ENCODE data around the gene ASXL1.
A peak's percentile ranks its signal among the peaks of the same experiment; 100 is the strongest.

ASXL1 gene

DNA sequence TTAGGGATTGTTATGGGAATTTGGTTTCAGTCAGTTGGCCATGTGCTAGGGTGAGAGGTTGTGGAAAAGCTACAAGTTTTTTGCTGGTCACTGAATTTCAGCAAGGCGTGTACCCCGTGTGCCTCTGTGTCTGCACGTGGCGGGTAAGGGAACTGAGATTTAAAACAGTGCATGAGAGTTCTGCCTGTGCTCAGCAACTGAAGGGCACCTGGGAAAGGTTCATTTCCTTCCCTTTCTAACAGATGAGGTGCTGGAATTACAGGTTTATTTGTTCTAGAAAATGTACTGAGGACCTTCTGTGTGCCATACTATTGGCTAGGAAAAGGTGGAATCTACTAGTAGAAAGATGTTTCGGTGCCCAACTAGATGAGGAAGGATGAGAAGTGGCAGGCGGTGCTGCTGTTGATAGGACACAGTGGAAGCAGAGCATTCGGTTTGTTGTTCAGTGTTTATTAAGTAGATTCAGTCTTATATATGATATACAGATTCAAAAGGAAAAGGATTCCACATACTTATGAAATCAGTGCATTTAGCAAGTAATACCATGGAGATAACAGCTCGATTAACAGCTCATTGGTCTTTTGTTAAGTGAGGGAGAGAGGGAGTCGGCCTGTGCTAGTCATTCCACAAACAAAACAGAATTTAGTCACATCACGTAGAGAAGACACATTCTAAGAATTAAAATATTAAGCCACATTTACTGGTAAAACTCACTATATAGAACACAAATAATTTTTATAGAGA, 84.7 kb downstream of the ASXL1 start:
- no peak for DNase-seq

DNA sequence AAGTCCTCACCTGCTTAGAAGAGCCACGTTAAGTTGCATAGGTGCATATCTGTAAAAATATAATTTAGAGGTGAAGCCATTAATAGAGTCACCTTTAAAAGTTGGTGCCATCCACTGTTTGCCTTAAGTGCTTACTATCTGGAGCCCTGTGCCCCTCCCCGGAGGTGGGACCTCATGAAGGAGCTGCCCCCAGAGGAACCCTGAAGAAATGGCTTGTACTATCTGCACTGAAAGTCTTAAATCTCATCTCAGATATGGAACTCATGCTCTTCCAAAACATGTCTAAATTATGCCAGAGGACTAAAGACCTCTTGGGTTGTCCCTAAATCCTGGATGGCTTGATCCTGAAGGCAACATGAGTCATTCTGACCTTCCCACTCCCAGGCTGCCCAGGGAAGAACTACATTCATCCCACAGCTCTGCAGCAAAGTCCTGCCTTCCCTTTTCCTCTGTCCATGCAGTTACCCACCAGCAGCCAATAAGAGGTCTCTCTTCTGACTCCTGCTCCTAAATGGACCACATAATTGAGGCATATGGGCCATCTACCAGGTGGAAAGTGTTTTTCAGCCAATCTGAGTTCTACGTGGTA, 85.3 kb downstream of the ASXL1 start:
- DNase-seq: no peak

DNA sequence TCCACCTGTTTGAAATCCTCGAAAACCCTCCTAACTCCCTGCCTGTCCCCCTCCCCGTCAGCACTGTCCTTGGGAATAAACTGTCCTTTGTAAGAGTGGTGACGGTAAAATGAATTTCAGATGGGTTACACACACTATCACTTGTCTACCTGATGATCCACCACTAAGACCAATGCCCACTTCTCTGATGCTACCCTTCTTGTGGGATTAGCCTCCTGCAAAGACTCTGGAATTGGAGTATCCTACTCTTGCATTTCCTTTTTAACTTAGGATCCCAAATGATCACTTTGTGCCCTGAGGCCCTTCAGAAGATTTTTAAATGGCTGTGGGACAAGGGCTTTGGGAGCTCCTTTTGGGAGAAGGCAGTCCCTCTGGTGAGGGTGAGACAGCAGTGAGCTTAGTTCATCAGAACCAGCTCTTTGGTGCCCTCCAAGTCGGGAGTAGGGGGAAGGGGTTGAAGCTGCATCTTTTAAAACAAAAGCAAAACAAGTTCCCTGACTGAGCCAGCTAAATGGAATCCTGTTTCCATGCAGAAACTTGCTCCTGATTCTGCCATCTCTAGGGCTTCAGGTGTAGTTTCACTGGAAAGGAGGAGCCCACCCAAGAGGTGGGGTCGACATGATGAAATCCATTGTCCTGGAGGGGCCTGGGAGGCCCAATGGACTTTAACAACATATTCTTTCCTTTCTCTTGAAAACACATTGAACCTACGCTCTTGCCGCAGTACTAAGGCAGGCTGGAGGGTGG, 86.5 kb downstream of the ASXL1 start:
- DNase-seq: no peak

DNA sequence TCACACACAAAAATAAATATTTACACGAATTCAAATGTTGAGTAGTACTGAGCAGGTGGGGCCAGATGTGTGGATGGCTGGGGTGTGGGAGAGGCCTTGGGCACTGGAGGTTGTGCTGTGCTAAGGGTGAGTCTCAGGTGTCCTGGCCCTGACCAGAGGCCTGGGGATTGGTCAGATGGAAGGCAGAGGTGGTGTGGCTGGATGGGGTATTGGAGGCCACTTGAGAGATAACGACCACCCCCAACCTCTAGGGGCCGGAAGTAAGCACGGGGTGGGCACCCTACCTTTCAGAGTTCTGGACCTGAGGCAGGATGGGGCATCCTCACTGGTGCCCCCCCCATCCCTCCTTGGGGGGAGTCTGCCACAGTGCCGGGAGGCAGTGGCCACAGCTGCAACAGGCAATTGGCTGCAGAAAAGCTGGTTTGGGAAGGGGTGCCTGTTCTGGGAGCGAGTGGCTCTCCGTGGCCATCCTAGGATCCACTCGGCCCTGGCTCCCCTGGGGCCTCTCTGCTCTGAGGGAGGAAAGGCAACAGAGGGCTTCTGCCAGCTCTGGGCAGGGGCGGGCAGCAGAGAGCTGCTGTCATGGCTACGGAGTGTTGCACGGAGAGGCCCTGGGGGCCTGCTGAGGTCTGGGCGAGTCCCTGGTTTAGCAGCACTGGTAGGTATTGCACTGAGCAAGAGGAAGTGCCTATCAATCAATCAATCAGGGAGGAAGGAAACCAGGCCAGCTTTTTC, 87.6 kb downstream of the ASXL1 start:
- DNase-seq: no peak

DNA sequence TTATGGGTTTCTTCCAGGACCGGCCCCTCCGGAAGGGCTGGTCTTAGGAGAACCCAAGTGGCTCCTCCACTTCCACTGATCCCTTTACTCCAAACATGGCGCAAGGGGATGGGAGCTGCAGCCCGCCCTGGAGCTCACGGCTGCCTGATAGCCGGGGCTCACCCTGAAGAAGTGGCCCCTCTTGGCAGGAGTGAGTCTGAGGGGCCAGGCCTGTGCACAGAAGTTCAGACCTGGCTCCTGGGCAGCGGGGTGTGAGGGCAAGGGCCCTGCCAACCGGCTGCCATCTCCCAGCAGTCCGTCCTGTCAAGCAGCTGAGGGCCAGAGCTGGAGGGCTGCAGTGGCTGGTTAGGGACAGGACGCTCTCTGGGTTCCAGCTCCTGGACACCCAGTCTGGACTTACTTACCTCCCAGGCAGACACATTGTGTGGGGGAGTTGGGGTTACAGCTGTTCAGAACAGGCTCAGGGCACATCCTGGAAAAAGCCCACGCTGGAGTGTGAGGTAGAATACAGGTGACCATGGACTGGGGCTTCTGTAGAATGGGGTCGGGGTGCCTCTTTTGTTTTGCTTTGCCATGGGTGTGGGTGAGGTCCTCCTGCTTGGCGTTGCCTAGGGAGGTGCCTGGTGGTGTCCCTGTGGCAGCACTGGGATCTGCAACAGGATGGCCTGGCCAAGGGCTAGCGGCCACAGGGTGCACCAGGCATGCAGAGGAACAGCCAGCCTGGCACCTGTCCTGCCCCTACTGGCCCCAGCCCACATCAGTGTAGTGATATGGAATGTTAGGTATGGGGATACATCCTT, 88.4 kb downstream of the ASXL1 start:
- no peak for DNase-seq

DNA sequence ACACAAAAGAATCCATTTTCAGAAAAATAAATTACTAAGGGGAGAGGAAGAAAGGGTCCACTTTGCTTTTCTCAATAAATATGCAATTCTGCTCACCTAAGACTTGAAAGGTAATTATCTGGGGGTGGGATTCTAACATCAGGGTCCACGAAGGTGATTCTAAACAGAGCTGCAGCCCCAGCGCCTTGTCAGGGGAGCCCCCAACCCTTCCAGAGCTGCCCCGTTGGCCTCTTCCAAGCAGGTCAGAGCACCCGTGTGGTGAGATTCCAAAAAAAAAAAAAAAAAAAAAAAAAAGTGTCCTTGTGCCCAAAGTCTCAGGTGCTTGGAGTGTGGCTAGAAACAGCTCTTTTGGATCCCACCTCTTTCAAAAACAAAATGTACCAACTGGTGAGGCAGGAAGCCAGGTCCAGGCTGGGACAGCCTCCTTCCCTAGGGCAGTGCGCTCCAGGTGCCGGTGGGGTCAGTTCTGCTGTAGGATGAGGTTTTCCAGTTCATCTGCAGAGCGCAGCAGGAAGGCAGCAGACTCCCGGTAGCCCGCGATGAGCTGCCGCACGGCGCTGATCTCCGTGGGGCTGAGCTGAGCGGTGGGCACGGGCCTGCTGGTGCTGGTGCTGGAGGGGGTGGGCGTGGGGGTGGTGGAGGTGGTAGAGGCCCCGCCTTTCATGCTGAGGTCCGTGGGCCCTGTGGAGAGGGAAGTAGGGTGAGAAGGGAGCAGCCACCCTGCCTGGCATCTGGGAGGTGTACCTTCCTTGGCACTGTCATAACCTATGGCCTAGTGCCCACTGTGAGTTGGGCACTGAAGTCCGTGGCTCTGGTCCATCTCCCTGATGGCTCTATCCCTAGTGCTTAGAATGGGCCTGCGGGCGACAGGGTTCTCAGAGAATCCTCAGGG, 89.3 kb downstream of the ASXL1 start:
- no peak for DNase-seq

DNA sequence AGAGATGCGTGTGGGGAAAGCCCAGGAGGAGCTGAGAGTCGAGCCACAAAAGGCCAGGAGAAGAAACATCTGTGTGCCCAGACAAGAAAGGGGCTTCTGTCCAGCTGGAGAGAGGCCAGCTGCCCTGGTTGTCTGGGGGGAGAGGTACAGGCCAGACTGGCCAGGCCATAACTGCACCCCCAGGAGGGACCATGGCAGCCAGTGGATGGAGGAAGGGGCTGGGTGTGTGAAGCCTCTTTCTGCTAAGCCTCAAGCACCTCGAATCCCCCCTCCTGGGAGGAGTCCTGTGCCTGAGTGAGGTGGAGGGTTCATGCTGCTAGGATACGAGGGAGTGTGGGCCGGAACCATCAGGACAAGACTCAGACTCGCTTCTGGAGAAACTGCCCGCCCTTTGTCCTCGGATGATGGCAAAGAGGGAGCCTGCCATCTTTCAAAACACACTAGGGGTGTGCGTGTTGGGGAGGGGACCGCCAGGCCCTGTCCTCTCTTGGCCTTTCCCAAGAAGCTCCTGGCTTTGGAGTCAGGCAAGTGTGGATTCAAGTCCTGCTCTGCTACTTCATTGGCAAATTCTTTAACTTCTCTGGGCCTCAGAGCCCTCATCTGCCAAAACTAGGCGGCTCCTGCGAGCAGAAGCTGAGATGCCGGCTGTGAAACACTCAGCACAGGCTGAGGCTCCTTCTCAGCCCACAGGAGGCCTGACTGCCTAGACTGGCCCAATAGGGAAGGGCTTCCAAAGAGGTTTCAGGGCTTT, 90.3 kb downstream of the ASXL1 start:
- no peak for DNase-seq

DNA sequence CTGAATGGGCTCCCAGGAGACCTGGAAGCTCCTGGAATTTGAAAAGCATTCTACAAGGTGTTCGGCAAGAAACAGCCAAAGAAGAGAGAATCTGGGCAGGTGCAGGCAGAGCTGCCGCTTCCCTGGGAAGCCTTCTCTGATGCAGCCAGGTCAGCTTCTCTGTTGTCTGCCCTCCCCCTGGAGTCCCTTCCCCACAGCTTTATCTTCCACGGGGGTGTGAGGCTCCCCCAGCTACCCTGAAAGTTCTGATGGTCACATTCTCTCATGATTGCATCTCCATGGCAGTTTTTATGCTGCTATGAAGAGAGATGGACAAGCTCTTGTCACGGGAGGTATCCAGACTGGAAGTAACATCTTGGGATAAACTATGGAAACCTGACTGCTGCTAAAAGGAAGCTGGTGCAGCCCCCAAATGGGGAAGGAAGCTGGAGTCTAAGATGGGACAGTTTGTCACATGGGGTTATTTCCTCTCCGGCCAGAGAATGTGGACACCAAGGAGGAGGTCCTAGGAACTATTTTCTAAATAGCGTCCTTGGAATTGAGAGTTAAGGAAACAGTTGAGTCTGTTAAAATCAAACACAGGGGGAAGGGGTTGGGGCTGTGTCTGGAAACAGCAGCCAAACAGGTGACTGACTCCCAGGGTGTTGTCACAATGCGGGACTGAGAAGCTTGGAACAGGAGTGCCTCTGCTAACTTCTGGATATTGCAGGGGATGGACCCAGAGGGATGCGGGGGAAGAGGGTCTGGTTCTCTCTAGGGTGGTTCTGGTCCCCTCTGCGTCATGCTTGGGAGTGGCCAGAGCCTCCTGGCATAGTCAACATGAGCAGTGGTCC, 91.1 kb downstream of the ASXL1 start:
- peak; percentile 55 to 81 (median 74) for DNase-seq

DNA sequence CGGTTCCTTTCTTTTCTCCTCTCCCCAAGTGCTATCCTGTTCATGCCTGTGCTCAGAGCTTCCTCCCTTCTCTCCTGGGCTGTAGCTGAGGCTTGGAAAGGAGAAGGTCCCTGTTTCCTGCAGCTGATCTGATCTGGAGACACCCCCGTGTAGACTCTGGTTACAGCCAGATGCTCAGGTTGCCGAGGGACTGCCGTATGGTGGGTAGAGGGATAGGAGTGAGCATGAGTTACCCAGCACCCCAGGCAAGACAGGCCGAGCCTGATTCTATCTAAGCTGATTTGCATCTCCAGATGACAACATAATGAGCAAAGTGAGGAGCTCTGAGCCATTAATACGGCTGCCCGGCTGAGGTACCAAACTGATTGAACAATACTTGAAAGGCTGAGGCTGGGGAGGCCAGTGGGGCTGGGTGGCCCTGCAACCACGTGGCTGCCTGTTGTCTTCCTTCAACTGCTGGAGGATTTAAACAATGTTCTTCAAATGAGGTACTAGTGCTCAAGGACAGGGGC, 91.8 kb downstream of the ASXL1 start:
- peak in 3 of 4 experiments; percentile 17 to 38 (median 34) for DNase-seq

DNA sequence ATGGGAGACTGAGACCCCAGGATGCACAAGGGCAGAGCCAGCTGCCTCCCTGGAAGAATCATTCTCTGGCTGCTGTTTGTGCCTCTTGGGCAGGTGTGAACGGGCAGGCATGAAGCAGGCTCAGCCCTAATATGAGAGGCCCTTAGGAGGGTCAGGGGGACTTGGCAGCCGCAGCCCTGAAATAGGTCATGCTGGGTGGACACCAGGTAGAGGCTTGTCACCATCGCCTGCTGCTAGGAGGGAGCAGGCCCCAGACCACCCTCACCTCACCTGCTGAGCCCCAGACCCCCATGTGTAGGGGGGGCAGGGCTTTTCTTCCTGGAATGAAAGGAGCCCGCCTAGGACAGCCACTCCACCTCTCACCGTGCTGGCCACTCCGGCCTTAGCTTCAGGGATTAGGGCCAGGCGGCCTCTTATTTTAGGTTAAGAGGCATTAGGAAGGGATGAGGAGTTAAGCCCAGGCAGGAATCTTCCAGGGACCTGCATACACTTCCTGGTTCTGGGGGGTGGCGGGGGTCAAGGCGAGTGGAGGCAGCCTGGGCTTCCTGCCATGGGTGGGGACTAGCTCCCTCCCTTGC, 92.4 kb downstream of the ASXL1 start:
- no peak for DNase-seq

DNA sequence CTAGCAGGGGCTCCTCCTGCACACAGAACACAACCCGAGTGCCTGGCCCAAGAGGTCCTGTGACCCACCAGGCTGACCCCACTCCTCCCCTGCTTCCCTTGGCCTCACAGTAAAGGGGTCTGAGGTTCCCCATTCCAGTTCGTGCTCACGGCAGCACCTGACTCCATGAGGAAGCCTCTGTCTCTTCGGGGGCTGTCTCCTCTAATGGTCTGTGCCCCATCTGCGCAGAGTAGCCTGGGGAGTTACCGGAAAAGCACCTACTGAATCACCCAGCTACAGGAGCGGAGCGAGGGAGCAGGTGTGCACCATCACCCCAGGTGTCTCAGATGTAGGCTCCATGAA, 93.2 kb downstream of the ASXL1 start:
- no peak for DNase-seq

DNA sequence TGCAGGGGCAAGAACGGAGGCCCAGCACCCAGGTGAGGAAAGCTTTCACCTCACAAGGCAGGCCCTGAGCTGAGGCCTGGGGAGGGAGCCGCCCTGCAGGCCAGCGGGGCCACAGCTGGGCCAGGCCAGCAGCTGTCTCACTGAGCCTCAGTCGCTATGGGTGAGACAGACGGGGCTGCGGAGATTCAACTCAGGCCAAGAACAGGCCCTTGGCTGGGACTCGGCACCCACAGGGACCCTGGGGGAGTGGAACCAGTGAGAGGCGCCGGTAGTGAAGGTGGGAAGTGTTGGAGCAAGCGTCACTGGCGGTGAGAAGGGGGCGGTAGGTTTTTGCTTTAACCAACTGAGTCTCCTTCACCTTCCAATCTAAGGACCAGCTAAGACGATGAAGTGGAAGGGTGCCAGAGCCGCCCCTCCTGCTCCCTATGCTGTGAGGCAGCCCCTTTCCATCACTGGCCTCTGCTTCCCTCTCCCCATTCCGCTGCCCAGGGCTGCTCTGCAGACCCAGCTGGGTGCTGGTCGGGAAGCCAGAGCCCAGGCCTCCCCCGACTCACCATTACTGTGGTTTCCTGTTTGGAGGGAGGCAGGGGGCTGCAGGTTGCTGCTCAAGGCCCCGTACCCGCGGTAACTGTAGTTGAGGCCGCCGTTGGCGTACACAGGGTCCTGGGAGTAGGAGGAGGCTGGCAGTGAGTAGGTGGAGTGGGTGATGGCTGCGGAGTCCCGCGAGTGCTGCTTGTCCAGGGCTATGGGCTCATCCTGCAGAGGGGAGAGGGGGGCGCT, 93.7 kb downstream of the ASXL1 start:
- no peak for DNase-seq

DNA sequence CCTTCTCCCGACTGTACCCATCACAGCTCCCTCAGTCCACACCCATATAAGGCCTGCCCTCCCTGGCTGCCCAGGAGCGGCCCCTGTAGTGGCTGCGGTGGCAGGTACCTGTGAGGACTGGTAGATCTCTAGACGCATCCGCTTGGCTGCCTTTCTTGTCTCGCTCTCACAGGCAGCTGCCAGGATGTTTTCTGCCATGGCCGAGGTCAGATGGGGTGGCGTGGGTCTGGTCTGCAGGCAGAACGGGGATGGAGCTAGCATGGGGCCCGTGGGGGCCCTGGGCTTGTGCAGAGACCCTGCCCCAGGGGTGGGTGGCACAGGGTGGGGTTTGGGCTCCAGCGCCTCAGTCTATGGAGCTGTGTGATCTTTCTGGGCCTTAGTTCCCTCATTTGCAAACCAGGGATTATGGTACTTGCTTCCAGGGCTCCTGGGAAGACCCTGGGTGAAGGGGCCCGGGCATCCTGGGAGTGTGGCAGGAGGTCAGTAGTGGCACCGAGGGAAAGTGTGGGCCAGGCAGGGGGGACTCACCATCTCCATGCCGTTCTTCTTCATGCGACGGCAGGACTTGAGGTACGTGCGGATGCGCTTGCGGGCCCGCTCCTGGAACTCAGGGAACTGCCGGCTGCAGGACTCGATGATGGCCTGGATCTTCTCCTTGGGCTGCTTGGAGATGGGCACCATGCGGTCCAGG, 94.8 kb downstream of the ASXL1 start:
- DNase-seq: no peak

DNA sequence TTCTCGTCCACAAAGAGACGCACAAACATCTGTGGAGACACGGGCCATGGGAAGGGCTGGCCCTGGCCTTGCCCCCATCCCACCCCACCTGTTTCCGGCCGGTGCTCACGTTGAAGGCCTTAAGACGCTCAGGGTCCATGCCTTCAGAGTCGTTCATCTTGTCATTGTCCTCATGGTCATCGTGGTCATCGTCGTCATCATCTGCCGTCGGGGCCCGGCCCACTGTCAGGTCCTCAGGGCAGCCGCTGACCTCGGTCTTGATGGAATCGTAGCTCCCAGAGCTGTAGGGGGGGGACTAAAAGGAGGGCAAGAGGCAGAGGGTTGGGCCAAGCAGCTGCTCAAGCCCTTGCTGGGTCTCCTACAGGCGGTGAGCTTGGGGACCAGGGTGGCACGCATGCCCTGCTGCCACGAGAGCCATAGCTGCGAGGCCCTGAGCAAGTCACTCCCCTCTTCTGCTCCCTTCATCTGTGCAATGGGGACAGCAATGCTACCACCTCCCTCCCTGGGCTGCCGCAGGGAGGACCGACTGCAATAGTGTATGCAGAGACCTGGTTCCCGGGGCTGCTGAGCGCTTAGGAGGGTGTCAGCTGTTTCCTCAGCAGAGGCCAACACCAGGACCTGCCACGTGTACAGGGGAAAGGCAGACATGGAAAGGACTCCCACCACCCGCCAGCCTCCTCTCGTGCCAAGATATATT, 95.5 kb downstream of the ASXL1 start:
- no peak for DNase-seq

DNA sequence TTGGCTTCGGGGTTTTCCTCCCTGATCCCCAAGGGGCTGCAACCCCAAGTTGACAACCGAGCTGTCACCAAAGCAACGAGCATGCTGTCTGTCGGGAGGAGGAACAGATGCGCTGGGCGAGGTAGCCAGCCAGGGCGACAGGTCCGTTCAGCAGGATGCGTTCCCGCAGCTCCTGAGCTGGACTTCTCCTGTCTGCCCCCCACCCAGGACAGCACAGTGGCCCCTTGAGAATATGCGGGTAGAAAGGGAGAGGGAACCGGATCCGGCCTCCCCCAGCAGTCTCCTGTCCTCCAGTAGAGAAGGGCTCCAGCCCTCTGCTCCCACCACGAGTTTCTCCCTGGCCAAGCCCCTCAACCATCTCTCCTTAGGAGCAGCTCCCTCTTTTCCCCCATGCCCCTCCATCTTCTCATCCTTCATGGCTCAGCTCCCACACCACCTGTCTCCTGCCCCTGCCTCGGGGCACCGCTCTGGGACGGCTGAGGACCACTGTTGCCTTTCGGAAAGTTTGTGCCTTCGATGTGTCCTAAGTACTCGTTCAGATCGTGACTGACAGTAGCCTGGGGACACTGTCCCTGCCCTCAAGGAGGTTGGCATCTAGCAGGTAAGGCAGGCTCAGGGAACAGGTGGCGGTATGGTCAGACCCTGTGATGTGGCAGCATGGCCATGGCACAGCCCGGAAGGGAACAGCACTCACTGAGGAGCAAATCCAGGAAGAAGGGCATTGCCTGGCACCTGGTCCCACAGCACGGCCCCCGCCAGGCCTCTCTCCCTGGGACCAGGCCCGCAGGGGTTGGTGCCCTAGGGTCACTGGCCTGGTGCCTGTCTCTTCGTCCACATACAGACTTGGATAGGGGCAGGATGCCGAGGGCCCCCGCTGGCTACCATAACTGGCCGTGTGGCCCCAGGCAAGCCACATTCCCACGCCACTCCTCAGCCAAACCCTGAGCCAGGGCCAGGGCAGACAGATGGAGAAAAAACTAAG, 96.3 kb downstream of the ASXL1 start:
- DNase-seq: no peak
